T-helper 1 cell treated with Interleukin-12 subunit alpha and Interleukin-12 subunit beta and Interleukin-4 antibody, amounts not matched to agents 30 ng/mL and 1 ng/mL, for 36 hours (primary cell): ENCODE measurements around the gene CD109. TPM values are rescaled to one million over a fixed set of nuclear protein-coding genes. Genes with fewer than 3 reads are reported as not detected.
"Not testable (repeated sequence)": the region's sequence is repeated elsewhere in the genome, so short reads cannot be mapped to it uniquely, and the experiment has no call there.

Experiments used
- intact Hi-C: fragments of 100-400 bp; cut with micrococcal nuclease; formaldehyde crosslinking; loops from one replicate; pipeline ENCODE4 v1.15.1; 2024
- total RNA-seq: library from RNA; stranded (reverse); gene quantifications from 2 replicates; pipeline ENCODE4 v1.2.3, GENCODE V29; 2022

CD109 gene
- total RNA-seq, 1 donor from 2014 or later = 11.5 TPM

DNA sequence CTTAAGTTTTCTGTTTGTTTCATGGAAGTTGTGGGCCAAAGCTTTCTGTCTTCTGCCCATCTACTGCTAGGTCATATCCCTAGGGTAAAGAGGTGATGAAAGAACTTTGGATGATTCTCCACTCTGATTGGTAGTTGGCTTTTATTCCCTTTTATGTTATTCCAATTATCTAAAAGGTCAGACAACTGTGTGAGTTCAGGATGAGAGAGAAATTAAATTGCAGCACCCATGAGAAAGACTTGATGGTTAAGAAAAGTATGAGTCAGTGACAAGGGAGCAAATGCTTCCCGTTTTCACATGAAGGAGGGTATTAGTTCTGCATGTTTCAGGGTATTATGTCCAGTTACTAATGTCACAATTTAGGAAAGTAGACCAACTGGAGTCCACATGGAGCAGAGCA, 136.3 kb downstream of the CD109 start:
- intact Hi-C loops = no loop called here

DNA sequence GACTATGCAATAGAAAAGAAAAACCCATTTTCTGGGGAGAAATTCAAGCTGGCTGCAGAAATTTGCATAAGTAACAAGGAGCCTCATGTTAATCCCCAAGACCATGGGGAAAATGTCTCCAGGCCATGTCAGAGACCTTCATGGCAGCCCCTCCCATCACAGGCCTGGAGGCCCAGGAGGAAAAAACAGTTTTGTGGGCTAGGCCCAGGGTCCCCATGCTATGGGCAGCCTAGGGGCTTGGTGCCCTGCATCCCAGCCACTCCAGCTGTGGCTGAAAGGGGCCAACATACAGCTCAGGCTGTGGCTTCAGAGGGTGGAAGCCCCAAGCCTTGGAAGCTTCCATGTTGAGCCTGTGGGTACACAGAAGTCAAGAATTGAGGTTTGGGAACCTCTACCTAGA, 148.7 kb downstream of the CD109 start:
- intact Hi-C loops = not testable (repeated sequence)

DNA sequence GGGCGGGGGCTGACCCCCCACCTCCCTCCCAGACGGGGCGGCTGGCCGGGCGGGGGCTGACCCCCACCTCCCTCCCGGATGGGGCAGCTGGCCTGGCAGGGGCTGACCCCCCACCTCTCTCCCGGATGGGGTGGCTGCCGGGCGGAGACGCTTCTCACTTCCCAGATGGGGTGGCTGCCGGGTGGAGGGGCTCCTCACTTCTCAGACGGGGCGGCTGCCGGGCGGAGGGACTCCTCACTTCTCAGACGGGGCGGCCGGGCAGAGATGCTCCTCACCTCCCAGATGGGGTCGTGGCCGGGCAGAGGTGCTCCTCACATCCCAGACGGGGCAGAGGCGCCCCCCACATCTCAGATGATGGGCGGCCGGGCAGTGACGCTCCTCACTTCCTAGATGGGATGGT, 155.0 kb downstream of the CD109 start:
- intact Hi-C loops = not testable (repeated sequence)

DNA sequence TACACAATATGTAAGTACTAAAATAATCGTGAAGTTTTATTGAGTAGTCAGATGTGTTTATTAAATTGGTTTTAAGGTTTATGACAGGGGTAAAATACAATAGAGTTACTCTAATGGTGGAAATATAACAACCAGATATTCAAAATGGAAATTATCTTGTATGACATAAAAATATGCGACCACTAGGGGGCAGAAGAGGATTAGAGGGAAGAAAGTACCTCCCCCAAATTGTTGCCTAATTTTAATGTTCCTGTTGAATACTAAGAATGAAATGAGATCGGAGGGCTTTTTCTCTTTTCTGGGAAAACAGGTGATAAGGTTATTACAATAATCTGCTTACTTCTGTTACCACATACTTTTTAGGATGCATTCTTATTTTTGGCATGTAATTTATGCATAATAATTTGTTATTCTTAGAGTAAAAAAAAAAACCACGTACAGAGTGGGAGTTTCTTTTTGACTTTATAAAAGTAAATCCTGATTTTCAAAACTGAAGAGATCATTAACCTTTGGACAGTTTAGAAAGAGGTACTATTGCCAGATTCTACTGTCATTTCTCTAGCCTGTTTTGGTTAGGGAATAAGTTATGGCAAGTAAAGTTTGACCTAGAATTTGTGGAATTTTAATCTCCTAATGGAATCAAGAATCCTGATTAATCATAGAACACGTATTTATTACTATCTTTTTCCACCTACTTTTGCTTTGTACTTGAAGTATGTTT, 159.2 kb downstream of the CD109 start:
- intact Hi-C loops = loop anchor here (1.0 kb wide), 3 partner anchors 116 to 1356 kb away; no protein-coding TSS in a partner anchor

DNA sequence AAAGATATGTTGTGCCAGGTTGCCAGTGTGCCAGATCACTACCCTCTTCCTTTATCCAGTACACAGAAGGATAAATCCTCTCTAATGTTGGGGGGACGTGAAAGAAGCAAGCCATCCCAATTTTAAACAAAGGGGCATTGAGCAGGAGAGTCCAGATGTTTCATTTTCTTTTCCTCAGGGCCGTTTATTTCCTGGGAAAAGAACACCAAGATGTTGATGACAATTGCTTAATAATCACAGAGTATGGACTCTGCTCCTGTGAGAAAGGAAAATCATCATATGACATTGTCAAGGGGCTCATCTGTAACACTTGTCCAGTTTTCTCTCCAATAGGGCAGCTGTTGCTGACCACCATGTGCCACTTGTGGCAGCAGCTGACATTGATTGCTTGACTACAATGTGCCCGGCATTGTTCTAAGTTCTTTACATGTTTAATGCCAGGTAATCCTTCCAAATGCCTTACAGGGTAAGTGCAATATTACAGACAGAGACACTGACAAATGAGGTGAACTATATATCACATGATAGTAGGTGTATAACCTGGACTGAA, 161.4 kb downstream of the CD109 start:
- intact Hi-C loops = no loop called here

DNA sequence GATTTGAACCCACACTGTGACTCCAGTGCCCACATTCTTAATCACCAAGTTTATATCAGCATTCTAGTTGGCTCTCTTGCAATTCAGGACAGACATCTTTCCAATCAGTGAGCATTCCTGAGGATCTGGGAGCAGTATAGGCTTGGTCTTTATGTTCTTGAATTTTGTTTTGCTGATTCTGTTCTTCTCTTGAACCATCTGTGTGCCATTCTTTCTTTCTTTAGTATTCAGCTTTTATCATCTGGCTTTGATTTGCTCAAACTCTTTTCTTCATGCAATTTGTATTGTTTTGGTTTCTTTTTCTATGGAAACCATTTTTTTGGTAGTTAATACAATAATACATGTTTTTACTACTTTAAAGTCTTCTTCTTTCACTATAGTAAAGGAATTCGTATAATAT, 162.4 kb downstream of the CD109 start:
- intact Hi-C loops = no loop called here

DNA sequence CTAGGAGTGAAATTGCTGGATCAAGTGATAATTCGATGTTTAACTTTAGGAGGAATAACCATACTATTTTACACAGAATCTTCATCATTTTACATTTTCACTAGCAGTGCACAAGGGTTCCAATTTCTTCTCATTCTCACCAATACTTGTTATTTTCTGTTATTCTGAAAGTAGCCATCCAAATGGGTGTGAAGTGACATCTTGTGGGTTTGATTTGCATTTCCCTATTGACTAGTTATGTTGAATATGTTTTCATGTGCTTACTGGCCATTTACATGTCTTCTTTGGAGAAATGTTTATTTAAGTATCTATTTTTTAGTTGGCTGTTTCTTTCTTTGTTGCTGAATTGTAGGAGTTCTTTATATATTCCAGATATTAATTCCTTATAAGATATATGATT, 164.3 kb downstream of the CD109 start:
- intact Hi-C loops = no loop called here

DNA sequence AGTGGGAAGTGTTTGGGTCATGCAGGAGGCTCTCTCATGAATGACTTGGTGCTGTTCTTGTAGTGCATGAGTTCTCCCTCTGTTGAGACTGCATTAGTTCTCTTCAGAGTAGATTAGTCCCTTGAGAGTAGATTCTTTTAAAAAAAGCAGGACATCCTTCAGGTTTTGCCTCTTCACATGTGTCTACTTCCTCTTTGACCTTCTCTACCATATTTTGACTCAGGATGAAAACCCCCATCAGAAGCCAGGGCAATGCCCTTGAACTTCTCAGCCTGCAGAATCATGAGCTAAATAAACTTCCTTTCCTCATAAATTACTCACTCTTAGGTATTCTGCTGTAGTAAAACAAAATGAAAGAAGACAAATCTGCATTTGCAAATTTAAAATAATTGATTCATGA, 170.3 kb downstream of the CD109 start:
- intact Hi-C loops = no loop called here

DNA sequence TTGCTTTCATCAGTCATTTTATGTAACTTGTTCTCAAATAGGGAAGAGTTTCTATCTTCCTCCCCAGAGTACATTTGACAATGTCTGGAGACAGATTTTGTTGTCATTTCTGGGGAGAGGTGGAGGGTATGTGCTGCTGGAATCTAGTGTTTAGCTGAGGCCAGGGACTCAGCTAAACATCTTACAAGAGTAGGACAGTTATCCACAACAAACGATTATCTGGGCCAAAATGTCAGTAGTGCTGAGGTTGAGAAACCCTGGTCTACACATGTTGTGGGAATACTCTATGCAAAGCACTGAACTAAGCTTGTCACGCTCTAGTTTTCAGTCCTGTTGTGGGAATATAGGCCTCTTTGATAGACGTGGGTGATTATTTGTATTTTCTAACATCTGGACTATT, 171.4 kb downstream of the CD109 start:
- intact Hi-C loops = no loop called here

DNA sequence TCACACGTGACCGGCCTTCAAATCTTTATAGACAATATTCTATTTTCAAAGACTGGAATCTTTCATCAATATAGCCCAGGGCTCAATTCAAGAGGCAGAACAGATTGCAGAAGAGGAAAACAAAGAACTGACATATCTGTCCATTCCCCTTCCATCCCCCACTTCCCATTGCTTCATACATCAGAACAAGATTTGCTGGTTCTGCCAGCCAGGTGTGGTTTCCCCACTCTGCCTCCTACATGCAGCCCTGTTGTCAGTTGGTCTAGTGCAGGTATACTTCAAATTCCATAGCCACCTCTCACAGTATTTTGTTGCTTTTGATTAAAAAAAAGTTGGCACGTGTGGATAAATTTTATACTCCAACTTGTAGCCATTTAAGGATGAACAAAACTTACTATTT, 174.9 kb downstream of the CD109 start:
- intact Hi-C loops = no loop called here

DNA sequence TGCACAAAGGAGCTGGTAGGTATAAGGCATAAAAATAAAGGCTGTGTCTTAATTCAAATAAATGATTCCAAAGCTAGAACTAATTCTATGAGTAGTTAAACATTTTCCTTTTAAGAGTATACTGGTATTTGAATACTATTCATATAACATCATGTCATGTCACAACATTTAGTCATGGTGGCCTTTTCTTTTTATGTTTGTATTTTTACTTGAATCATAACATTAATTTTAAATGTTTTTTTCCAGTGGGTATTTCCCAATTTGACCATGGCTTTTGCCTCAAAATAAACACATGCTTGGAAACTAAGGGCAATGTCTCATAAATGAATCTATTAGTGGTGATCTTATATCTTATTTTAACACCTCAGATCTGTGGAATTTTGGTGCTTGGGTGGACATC, 177.1 kb downstream of the CD109 start:
- intact Hi-C loops = no loop called here

Other genes starting within 250 kb of the CD109 start
- gene CGAS, start 243.9 kb upstream of the CD109 start, total RNA-seq = 52.5 and 56.2 TPM in 2 replicates
- 43.7 and 44.6 TPM in 2 replicates for gene MTO1, start 234.5 kb upstream of the CD109 start, total RNA-seq
- gene EEF1A1, start 175.2 kb upstream of the CD109 start, total RNA-seq = 7,103 and 7,206 TPM in 2 replicates
- gene SLC17A5, start 42.2 kb upstream of the CD109 start, total RNA-seq = 6.0 and 6.3 TPM in 2 replicates